Panc1 (cell line): Measurements from ENCODE around the gene HABP4. TPM values are rescaled to one million over a fixed set of nuclear protein-coding genes. Genes with fewer than 3 reads are reported as not detected.

Source experiments
- ATAC-seq: fragments of 200-7000 bp; cut with Tn5 transposase; 2 replicates; pipeline ENCODE4 v1.9.1; 2020; ENCODE audit warnings: mild to moderate bottlenecking, moderate library complexity
- BruUV-seq: library from RNA; stranded (reverse); fragments of 400-500 nt; replicated peaks from 2 replicates; lab custom pipeline; 2021; lab: Mats Ljungman, UMichigan
- CTCF ChIA-PET: fragments of 300-600 bp; sonication (Branson Sonifier 250); formaldehyde crosslinking; loops from one replicate; lab custom pipeline; 2022; ENCODE audit warnings: antibody characterized with exemption; lab: Charles Lee
- POLR2A ChIA-PET: fragments of 300-600 bp; sonication (Branson Sonifier 250); formaldehyde crosslinking; loops from one replicate; lab custom pipeline; 2022; ENCODE audit warnings: antibody characterized with exemption; lab: Charles Lee
- DNase-seq: peaks from one replicate; pipeline ENCODE4 v3.0.0-alpha.2; 2010; ENCODE audit warnings: low read depth, low spot score
- H3K27ac ChIP-seq: 2 replicates; pipeline ENCODE4 v1.5.1; 2011; ENCODE audit warnings: mild to moderate bottlenecking, low read length, inconsistent platforms
- H3K27me3 ChIP-seq: fragments of 200-500 bp; sonication (Bioruptor generic); 2 replicates; pipeline ENCODE4 v1.6.0; 2014; ENCODE audit warnings: low read length, inconsistent platforms; ENCODE audit not compliant: control insufficient read depth, insufficient read depth
- H3K36me3 ChIP-seq: fragments of 200-500 bp; sonication (Bioruptor generic); 2 replicates; pipeline ENCODE4 v1.5.1; 2014; ENCODE audit warnings: inconsistent platforms, mild to moderate bottlenecking, low read length, moderate library complexity; ENCODE audit not compliant: control insufficient read depth, insufficient read depth
- H3K4me1 ChIP-seq: 2 replicates; pipeline ENCODE4 v1.5.1; 2011; ENCODE audit warnings: inconsistent platforms, mild to moderate bottlenecking, low read length, moderate library complexity; ENCODE audit not compliant: control insufficient read depth, insufficient read depth
- H3K4me3 ChIP-seq, 2 experiments: 2 replicates each; pipeline ENCODE4 v1.5.1; 2011 to 2012; ENCODE audit warnings: low read depth in 2 of 2, low read length in 2 of 2, mild to moderate bottlenecking in 2 of 2, inconsistent platforms in 1 of 2, moderate library complexity in 1 of 2
- H3K9me3 ChIP-seq: fragments of 200-500 bp; sonication (Bioruptor generic); 2 replicates; pipeline ENCODE4 v1.5.1; 2014; ENCODE audit warnings: low read depth, mild to moderate bottlenecking, inconsistent platforms, low read length, moderate library complexity; ENCODE audit not compliant: control insufficient read depth, insufficient read depth
- CTCF ChIP-seq: fragments of 450-650 bp; IDR thresholded peaks from 2 replicates; pipeline ENCODE4 v1.5.1; 2017; ENCODE audit warnings: mild to moderate bottlenecking
- POLR2AphosphoS5 ChIP-seq: IDR thresholded peaks from 2 replicates; pipeline ENCODE4 v1.6.1; 2012; ENCODE audit warnings: mild to moderate bottlenecking, low read depth, low read length, moderate library complexity
- REST ChIP-seq, 2 experiments: IDR thresholded peaks; 2 replicates each; pipeline ENCODE4 v1.6.1; 2011 to 2012; ENCODE audit warnings: low read depth in 2 of 2, control low read depth in 1 of 2, low read length in 1 of 2, mild to moderate bottlenecking in 1 of 2, moderate library complexity in 1 of 2; ENCODE audit not compliant: insufficient read depth in 1 of 2
- SIN3A ChIP-seq: IDR thresholded peaks from 2 replicates; pipeline ENCODE4 v1.6.1; 2012; ENCODE audit warnings: low read depth, mild to moderate bottlenecking, low read length, moderate library complexity, borderline replicate concordance; ENCODE audit not compliant: insufficient read depth
- TCF7L2 ChIP-seq: IDR thresholded peaks from 2 replicates; pipeline ENCODE4 v1.6.1; 2011; ENCODE audit warnings: mild to moderate bottlenecking, low read depth, low read length, inconsistent platforms
- in situ Hi-C: cut with HindIII; loops from 2 replicates; pipeline ENCODE4 v1.10.0; 2016; ENCODE audit warnings: low sequenced_read_pairs, low pct_unique_long_range_greater_than_20kb
- intact Hi-C: fragments of 100-400 bp; cut with micrococcal nuclease; formaldehyde crosslinking; loops from one replicate; pipeline ENCODE4 v1.10.0; 2022; ENCODE audit not compliant: unreplicated experiment
- total RNA-seq: library from RNA; stranded (reverse); gene quantifications from one replicate; pipeline ENCODE4 v1.2.1, GENCODE V29; 2021; ENCODE audit not compliant: unreplicated experiment

Gene HABP4
- total RNA-seq, 1 experiment from 2014 or later = 32.3 TPM

- intact Hi-C loops = no loop called here
- Histone ChIP-seq H3K27ac (peak overlapping the region; percentile 99), H3K4me3 (peak overlapping the region; percentile 63 to 75), H3K27me3 (no peaks in the 10 kb centered on the region), H3K9me3 (no peaks in the 10 kb centered on the region), H3K36me3 (no peaks in the 10 kb centered on the region; the same call in none of the 2 replicates), H3K4me1 (peaks cover 25% of the 10 kb centered on the region)
- no peak for ATAC-seq
- BruUV-seq = TSS peak; percentile 95
- TF ChIP-seq POLR2AphosphoS5 = no peak
- DNase-seq = no peak
- CTCF ChIA-PET = no interaction called here
- in situ Hi-C loops = no loop called here
- POLR2A ChIA-PET = no interaction called here
These were observed 30.3 kb upstream of the HABP4 start for GRCh38 chr9:96419691-96419969.

- no TSS peak for BruUV-seq
- CTCF ChIA-PET = no interaction called here
These were observed 29.3 kb upstream of the HABP4 start for GRCh38 chr9:96420468-96421219.

More at GRCh38 chr9:96420468-96421219, 29.3 kb upstream of the HABP4 start:
- no peak overlapping the region; a peak in 1 of 4 replicates for H3K4me3 ChIP-seq
- H3K9me3 ChIP-seq = no peaks in the 10 kb centered on the region
- POLR2A ChIA-PET = interaction anchor here (0.6 kb wide), 1 partner anchor 32 kb away, joined by 4 read pairs; no protein-coding TSS in a partner anchor
- H3K4me1 ChIP-seq = peaks cover 28% of the 10 kb centered on the region
- in situ Hi-C loops (no loop called here), intact Hi-C loops (no loop called here)
- ATAC-seq (peak; percentile 56), DNase-seq (peak; percentile 95)
- no peaks in the 10 kb centered on the region; the same call in none of the 2 replicates for H3K36me3 ChIP-seq
- TF ChIP-seq REST (IDR thresholded peaks at IDR 0.05; ENCODE audit: insufficient read depth in 1 of 2, low read depth in 2 of 2, low read length in 1 of 2) (no peak), SIN3A (no peak), CTCF (no peak), POLR2AphosphoS5 (peak; percentile 88), TCF7L2 (peak; percentile 41; the same call in 1 of the 2 replicates)
- peak overlapping the region; percentile 99 for H3K27ac ChIP-seq
- no peaks in the 10 kb centered on the region for H3K27me3 ChIP-seq
